CD4-positive, alpha-beta T cell treated with Interleukin-4 for 1 hour (primary cell): ENCODE data around the gene ADAMTS14.
"Not testable (repeated sequence)": the region's sequence is repeated elsewhere in the genome, so short reads cannot be mapped to it uniquely, and the experiment has no call there.

Experiments
- DNase-seq, 2 donors: peaks; one replicate each; pipeline ENCODE4 v3.0.0-alpha.2; 2020 to 2022

ADAMTS14 gene

DNA sequence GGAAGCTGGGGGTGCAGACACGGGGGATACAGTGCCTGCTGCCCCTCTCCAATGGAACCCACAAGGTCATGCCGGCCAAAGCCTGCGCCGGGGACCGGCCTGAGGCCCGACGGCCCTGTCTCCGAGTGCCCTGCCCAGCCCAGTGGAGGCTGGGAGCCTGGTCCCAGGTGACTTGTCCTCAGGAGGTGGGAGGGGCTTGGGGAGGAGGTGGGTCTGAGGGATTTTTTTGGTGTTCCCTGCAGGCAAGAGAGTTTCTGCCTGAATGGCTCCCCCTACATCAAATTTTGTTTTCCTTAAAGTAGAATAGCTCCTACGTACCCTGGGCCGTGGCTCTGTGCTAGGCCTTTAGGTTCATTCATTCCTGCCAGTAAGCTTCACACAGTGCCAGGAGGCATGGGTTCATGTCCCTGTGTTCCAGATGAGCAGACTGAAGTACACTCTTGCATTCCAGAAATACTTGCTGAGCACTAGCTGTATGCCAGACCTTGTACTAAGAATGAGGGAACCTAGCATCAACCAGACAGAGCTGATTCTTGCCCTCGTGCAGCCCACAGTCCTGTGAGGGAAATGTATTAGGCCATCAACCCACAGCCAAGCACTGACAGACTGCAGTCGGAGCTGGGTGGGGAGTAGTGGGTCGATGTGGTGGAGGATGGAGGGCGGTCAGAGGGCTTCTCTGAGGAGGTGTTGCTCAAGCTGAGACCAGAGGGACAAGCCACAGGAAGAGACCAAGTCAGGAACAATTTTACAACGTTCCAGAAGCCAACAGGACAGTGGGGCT is 81.7 kb downstream of the ADAMTS14 start:
- no peak for DNase-seq

DNA sequence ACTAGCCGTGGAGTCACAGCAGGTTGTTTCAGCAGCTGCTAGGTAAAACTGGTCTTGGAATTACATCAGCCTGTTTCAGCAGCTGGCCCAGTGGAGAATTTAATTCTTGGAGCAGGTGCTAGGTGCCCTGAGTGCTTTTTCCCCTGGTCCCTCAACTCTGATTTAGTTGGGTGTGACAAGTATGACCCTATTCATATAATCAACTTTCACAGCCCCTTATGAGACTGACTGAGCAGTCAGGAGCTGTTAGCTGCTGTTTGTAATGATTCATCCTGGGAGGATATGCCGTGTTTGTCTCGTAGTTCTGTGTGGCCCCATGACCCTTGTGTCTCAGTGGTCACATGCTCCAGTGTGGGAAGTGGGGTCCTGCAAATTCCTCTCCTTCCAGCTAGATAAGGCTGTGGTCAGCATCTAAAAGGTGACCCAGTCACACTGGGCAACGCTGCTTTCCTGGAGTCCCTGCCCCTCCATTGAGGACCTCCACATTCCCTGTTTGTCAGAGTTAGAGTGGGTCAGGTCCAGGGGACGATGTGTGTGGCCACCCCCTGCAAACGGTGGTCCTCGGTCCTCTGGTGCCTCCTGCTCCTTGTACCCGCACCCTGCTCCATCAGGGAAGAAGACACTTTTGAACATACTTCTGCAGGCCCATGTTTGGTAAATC is 84.5 kb downstream of the ADAMTS14 start:
- no peak for DNase-seq

DNA sequence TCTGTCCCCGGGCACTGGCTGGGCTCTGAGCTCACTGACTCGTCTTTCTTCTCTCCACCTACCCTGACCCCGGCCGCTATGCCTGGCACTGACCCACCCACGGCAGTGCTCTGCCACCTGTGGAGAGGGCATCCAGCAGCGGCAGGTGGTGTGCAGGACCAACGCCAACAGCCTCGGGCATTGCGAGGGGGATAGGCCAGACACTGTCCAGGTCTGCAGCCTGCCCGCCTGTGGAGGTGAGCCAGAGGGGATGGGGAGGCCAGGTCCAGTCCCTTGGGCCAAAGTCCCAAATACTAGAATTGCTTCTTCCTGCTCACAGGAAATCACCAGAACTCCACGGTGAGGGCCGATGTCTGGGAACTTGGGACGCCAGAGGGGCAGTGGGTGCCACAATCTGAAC is 85.5 kb downstream of the ADAMTS14 start:
- no peak for DNase-seq

DNA sequence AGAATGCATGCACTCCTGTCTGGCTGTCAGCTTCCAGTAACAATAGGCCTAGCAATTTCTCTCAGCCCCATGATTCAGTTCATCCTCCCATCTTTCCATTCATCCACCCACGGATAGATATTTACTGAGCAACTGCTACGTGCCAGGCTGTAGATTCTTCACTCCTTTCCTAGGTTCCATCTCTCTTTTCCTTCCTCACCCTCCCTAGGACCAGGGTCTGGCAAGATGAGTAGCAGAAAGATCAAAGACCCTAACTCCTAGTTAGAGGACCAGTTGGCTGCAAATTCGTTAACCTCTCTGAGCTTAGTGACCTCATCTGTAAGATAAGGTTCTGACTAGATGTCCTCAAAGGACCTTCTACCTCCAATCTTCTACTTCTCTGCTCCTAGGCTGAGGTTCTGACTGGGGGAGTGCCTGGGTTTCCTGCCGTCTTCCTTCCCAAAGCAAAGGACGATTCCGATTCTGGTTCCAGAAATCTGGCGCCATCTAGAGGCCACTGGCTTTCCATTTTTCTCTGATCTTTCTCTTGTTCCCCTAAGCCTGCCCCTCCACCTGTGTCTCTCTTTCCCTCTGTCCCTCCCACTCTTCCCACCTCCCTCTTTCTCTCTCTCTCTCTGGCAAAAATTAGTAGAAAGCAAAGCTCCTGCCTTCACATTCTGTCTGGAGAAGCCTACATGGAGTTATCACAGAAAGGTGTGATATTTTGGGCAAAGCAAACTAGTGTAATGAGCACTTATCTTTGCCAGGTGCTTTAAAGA is 86.6 kb downstream of the ADAMTS14 start:
- peak; percentile 64 to 71 for DNase-seq

DNA sequence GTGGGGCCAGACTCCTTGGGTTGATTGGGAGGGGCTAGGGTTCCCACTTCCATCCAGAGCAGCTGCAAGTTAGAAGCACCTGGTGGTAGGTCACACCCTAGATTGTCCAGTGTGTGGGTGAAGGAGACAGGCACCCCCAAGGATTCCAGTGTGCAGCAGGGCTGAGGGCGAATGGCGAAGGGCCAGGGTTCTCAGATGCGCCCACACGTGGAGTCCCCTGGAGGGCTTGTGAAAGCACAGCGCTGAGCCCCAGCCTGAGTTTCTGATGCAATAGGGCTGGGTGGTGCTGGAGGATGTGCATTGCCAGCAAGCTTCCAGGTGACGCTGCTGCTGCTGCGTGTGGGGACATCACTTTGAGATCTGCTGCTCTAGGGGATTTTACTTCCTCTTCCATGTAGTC is 87.5 kb downstream of the ADAMTS14 start:
- DNase-seq: no peak

DNA sequence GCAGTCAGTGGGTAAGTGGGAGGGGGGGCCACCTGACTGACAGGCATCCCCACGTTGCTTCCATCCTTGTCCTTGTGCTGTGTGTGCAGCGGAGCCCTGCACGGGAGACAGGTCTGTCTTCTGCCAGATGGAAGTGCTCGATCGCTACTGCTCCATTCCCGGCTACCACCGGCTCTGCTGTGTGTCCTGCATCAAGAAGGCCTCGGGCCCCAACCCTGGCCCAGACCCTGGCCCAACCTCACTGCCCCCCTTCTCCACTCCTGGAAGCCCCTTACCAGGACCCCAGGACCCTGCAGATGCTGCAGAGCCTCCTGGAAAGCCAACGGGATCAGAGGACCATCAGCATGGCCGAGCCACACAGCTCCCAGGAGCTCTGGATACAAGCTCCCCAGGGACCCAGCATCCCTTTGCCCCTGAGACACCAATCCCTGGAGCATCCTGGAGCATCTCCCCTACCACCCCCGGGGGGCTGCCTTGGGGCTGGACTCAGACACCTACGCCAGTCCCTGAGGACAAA is 88.0 kb downstream of the ADAMTS14 start:
- DNase-seq: no peak

DNA sequence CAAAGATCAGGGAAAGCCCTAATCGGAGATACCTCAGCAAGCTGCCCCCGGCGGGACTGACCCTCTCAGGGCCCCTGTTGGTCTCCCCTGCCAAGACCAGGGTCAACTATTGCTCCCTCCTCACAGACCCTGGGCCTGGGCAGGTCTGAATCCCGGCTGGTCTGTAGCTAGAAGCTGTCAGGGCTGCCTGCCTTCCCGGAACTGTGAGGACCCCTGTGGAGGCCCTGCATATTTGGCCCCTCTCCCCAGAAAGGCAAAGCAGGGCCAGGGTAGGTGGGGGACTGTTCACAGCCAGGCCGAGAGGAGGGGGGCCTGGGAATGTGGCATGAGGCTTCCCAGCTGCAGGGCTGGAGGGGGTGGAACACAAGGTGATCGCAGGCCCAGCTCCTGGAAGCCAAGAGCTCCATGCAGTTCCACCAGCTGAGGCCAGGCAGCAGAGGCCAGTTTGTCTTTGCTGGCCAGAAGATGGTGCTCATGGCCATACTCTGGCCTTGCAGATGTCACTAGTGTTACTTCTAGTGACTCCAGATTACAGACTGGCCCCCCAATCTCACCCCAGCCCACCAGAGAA is 88.8 kb downstream of the ADAMTS14 start:
- DNase-seq: no peak

DNA sequence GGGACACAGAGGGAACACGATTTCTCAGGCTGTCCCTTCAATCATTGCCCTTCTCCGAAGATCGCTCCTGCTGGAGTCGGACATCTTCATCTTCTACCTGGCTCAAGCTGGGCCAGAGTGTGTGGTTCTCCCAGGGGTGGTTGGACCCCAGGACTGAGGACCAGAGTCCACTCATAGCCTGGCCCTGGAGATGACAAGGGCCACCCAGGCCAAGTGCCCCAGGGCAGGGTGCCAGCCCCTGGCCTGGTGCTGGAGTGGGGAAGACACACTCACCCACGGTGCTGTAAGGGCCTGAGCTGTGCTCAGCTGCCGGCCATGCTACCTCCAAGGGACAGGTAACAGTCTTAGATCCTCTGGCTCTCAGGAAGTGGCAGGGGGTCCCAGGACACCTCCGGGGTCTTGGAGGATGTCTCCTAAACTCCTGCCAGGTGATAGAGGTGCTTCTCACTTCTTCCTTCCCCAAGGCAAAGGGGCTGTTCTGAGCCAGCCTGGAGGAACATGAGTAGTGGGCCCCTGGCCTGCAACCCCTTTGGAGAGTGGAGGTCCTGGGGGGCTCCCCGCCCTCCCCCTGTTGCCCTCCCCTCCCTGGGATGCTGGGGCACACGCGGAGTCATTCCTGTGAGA is 89.5 kb downstream of the ADAMTS14 start:
- DNase-seq: no peak

DNA sequence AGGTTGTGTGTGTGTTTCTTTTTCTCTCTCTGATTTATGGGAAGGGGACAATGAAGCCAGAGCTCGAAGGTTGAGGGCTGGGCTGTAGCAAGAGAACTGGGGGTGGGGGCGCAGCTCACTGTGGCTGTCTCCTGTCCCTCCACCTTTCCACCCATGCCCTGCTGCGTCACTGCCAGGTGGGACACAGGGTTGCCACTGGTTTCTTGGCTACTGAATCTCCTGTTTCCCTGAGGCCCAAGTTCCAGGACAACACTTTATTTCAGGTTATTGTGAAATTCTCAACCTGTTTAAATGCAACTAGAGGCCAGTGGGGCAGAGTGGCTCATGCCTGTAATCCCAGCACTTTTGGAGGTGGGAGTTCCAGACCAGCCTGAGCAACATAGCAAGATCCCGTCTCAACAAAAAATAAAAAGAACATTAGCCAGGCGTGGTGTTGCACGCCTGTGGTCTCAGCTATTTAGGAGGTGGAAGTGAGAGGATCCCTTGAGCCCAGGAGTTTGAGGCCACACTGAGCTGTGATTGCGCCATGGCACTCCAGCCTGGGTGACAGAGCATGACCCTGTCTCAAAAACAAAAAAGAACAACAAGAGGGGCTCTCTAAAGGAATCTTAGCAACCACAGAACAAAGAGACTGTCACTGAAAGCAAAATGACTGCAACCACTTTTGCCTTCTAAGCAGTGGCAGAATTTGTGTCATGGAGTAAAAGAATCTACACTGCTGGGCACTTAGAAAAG is 90.3 kb downstream of the ADAMTS14 start:
- no peak for DNase-seq

DNA sequence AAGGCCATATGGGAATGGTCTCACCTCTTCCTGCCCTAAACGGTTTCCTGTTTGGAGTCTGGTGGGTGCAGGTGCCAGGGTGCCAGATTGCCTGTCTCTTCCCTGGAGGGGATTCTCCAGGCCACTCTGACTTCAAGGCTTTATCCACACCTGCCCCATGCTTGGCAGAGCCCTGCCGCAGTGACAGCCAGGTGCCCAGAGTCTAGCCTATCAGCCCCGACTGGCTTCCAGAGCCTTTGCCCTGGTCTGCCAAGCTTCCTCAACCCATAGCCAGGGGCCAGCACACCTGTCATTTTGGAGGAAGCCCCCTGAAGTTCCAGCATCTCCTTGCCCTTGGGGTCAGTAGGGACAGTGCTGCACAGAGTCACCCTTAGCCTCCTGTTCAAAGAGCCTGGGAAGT is 91.3 kb downstream of the ADAMTS14 start:
- no peak for DNase-seq

DNA sequence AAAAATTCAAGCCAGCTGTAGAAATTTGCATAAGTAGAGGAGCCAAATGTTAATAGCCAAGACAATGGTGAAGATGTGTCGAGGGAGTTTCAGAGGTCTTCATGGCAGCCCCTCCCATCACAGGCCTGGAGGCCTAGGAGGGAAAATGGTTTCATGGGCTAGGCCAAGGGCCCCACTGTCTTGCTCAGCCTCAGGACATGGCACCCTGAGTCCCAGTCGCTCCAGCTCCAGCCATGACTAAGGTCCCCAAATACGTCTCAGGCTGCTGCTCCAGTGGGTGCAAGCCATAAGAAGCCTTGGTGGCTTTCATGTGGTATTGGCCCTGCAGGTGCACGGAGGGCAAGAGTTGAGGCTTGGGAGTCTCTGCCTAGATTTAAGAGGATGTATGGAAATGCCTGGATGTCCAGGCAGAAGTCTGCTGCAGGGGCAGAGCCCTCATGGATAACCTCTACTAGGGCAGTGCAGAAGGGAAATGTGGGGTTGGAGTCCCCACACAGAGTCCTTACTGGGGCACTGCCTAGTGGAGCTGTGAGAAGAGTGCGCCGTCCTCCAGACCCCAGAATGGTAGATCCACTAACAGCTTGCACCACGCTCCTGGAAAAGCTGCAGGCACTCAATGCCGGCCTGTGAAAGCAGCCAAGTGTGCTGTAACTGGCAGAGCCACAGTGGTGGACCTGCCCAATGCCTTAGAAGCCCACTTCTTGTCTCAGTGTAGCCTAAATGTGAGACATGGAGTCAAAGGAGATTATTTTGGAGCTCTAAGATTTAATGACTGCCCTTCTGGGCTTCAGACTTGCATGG is 93.7 kb downstream of the ADAMTS14 start:
- DNase-seq: no peak

DNA sequence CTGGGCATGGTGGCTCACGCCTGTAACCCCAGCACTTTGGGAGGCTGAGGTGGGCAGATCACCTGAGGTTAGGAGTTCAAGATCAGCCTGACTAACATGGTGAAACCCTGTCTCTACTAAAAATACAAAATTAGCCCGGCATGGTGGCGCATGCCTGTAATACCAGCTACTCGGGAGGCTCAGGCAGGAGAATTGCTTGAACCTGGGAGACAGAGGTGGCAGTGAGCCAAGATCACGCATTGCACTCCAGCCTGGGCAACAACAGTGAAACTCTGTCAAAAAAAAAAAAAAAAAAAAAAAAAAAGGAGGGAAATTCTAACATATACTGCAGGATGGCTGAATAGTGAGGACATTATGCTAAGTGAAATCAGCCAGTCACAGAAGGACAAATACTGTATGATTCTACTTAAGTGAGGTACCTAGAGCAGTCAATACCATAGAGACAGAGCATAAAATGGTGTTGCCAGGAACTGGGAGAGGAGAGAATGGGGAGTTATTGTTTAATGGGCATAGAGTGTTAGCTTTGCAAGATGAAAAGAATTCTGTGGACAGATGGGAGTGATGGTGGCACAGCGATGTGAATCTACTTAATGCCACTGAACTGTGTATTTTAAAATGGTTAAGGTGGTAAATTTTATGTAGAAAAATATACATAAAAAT is 95.8 kb downstream of the ADAMTS14 start:
- not testable (repeated sequence) for DNase-seq

DNA sequence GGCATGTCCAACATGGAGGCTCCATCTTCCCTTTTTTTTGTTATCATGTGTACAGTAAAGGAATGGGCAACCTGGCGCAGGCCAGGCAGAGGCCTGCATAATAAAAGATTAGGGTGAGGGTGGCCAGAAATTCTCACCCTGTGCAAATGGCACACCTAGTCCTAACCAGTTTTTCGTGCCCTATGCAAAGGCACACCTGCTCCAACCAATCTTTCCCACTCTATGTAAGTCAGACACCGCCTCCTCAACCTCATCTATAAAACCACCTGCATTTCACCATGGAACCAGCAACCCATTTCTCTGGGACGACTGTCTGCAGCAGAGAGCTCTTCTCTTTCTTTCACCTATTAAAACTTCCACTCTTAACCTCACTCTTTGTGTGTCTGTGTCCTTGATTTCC is 96.8 kb downstream of the ADAMTS14 start:
- DNase-seq: no peak

DNA sequence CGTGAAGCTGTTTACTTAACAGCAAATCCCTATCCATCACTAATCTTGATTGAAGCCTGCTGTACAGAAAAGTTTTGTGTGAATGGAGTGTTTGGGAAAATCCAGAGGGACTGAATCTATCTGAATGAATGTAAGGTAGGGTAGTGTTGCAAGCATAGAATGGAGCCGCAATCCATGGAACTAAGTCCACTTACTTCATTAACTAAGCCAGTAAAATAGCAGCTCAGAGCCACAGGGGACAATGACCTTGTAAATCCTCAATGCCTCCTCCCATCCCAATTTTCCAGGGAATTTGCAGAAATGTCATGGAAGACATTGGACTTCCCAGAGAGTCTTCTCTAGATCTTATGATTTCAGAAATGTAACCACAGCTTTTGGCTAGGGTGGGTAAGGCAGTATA is 97.7 kb downstream of the ADAMTS14 start:
- no peak for DNase-seq

DNA sequence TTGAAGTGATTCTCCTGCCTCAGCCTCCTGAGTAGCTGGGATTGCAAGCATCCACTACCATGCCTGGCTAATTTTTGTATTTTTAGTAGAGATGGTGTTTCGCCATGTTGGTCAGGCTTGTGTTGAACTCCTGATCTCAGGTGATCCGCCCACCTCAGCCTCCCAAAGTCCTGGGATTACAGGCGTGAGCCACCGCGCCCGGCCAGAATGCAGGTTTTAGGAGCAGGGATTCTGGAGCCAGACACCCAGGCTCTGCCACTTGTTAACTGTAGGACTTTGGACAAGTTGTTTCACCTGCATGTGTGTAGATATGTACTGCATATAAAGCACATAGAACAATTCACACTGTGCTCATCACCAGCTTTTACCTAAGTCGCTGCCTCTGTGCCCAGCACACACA is 98.2 kb downstream of the ADAMTS14 start:
- DNase-seq: not testable (repeated sequence)

DNA sequence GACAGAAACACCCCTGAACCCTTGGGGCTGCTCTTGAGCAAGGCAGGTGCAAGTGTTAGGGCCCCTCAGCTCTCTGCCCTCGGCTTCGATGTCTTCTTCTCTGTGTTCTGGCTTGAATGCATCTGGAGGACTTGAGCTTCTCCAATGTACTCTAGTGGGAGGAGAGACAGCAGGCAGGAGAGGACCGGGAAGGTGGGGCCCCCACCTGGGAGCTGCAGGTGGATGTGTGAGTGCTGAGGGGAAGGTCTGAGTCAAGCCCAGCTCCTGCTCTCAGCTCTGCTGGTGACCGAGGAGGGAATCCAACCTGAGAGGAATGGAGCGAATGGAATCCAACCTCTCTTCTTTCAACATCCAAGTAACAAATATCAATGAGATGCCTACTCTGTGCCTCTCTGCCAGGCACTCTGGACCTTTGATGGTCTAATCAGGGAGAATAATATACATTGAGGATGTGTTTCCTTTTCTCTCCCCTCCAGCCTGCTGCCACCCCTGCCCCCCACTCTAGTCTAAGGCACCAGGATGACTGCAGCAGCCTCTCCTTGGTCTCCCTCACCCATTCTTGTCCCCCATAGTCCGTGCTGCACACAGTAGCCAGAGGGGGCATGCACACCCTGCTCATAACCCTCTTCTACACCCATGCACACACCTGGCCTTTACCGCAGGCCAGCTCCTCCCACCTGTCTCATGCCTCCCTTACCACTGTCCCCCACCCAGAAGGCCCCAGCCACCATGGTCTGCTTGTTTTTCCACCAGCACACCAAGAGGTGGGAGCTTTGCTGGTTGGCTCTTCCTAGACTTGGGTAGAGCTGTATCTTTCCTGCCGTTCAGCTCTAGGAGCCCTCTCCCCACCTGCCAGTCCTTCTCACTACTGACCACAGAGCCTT is 99.2 kb downstream of the ADAMTS14 start:
- no peak for DNase-seq

DNA sequence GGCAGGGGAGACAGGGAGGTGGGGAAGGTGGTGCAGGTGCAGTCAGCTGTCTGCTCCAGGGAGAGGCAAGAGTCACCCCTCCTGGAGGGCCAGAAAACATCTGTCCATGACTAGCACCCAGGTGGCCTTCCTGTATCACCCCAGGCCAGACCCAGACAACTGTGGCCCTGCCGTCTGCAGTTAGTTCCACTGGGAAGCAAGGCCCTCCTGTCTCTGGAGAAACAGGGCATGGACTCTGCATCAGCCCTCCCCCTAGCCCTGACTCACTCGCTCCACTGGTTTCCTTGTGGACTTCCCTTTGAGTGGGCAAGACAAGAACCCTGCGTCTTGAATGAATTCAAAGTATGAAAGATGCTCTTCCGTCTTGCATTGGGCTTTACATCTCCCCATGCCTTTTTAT is 100.3 kb downstream of the ADAMTS14 start:
- DNase-seq: no peak

DNA sequence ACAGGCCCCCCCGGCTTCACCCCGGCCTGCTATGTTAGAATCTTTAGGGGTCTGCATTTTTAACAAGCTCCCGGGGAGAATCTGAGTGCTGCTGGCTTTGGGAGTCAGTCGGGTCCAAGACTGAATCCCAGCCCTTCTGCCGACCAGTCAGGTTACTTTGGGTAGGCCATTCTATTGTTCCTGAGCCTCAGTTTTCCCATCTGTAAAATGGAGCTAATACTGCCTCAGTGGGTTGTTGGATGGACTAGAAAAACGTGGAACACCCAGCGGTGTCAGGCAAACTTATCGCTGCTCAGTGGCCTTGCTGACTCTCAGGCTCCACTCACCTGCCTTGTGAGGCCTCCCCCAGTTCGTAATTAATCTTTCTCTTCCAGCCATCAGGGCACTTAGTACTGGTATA is 101.2 kb downstream of the ADAMTS14 start:
- DNase-seq: no peak

DNA sequence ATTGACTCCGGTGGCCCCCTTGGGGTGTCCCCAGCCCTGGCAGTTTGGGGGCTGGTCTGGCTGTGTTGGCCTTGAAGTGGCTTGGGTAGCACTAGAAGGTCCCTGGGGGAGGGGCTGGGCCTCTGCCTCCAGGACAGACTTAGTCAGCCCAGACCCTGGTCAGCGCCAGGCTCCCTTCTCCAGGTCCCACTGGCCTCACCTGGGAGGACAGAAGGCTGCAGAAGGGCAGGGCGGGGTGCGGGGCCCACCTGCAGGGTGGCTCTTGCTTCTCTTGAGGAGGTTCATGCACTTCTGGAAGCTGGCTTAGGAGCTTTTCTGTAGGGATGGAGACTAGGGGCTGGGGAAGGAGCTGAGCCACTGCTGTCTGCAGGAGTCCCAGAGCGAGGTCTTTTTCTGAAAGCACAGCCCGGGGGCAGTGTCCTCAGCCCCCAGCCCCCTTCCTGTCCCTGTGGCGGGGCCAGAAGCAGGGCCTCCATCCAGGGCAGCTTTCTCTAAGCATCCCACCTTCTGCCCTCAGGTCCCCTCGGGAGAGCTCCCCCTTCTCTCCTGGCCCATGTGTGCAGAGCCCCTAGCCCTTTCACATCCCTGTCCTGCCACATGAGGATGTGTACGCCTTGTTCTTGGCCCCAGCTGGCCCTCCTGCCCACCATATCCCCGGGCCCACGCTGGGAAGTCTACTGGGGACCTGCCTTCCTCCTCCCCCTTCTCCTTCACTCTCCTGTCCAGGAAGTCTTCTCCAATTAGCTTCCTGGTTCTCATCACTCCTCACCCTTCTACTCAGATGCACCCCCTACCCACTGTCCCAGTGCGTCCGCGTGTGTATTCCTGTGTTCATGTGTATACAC is 101.9 kb downstream of the ADAMTS14 start:
- no peak for DNase-seq
